ENCODE data around the gene UBE2F. TPM values are rescaled to one million over a fixed set of nuclear protein-coding genes. Genes with fewer than 3 reads are reported as not detected.
A peak's percentile ranks its signal among the peaks of the same experiment; 100 is the strongest.

Gene UBE2F
- total and polyA plus RNA-seq, 2 of the 4 experiments (the other 2 are of a cell fraction): 44.6 to 59.8 TPM

DNA sequence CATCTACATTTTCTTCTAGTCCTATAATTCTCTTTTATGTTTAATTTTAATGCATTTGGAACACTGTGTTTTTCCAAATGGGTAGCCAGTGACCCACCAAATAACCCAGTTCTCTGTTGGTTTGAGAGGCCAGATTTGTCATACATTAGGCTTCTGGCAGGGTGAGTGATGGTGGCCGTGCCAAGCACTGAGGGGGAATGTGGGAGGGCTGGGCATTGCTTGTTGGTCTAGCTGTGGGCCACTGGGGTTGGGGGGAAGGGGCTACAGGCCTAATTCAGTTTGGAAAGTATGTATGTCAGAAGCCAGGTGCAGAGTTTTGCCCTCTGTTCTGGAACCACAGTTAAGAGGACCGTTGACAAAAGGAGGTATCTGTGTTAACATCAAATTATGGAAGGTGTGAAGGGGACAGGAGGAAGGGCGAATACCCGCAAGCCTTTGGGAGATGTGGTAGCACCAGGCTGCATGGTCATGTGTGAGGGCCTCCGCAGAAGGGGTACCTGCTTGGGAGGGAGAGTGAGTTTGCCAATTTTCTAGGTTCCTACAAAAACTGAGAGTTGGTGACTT is 55.9 kb downstream of the UBE2F start:
- ChIA-PET POLR2A (ENCODE audit: unreplicated experiment) (no interaction called here), CTCF (no interaction called here)
- Histone ChIP-seq H3K4me1 (ENCODE audit: control insufficient read depth, insufficient read depth, low read length) (peaks cover 11% of the 10 kb centered on the region), H2BK20ac (ENCODE audit: low read depth, low read length) (no peak overlapping the region), H3K27me3 (ENCODE audit: control insufficient read depth, insufficient read depth, low read length) (no peaks in the 10 kb centered on the region), H2AFZ (replicated peaks; ENCODE audit: low read length, poor library complexity) (no peak overlapping the region), H3K9me1 (ENCODE audit: insufficient read depth, low read length) (peaks cover 33% of the 10 kb centered on the region), H3K9ac (ENCODE audit: low read depth, low read length) (no peak overlapping the region), H3K4me3 (ENCODE audit: insufficient read depth, low read depth, low read length) (no peak overlapping the region), H3K9me3 (ENCODE audit: control insufficient read depth, insufficient read depth, low read length) (no peaks in the 10 kb centered on the region), H4K8ac (ENCODE audit: low read depth in 2 of 2, low read length in 2 of 2) (no peak overlapping the region), H3K4ac (ENCODE audit: low read depth, low read length) (no peak overlapping the region), H2AK5ac (ENCODE audit: low read depth, low read length) (no peak overlapping the region), H3K27ac (ENCODE audit: insufficient read depth, low read length) (no peak overlapping the region), H3K18ac (ENCODE audit: low read depth, low read length) (no peak overlapping the region), H4K91ac (ENCODE audit: insufficient read depth, low read depth, low read length) (no peak overlapping the region), H2BK120ac (ENCODE audit: low read depth, low read length) (no peak overlapping the region), H3K56ac (ENCODE audit: extremely low read depth, insufficient read depth, low read length) (no peak overlapping the region), H4K5ac (ENCODE audit: low read depth, low read length) (no peak overlapping the region), H3K4me2 (ENCODE audit: low read depth, low read length) (no peak overlapping the region), H2AK9ac (replicated peaks; ENCODE audit: low read depth, low read length, poor library complexity) (no peak overlapping the region), H3K14ac (replicated peaks; ENCODE audit: low read depth, low read length) (0 out of 2 replicates have a peak overlapping the region, but pooled peaks have one; percentile 10), H4K20me1 (ENCODE audit: insufficient read depth, low read length) (no peaks in the 10 kb centered on the region; the same call in 1 of the 2 replicates), H2BK5ac (ENCODE audit: low read depth, low read length, poor library complexity, severe bottlenecking) (no peak overlapping the region), H3K79me1 (ENCODE audit: low read depth in 1 of 2, low read length in 2 of 2) (peaks cover 10 to 50% of the 10 kb centered on the region in 2 experiments; a peak in 3 of 4 replicates), H2BK15ac (ENCODE audit: low read depth, low read length) (no peak overlapping the region), H3K36me3 (ENCODE audit: control insufficient read depth, insufficient read depth, low read length) (peaks cover 10% of the 10 kb centered on the region), H3K23ac (ENCODE audit: low read depth, low read length) (no peak overlapping the region)
- intact Hi-C loops (cut with micrococcal nuclease) (no loop called here), dilution Hi-C loops (cut with HindIII; ENCODE audit: low sequenced_read_pairs, unreplicated experiment) (no loop called here), in situ Hi-C loops (cut with MboI; ENCODE audit: low sequenced_read_pairs) (no loop called here)
- 88% methylated on average over 2 of the region's 5 CpGs; no CpG with 5 or more reads in 1 of the 2 experiments for WGBS, 2 experiments (ENCODE audit: extremely low coverage in 2 of 2, insufficient read length in 1 of 2)
- ATAC-seq (ENCODE audit: low read depth) (no peak), DNase-seq (no peak)
- no peak for TF ChIP-seq CHD1 (IDR thresholded peaks at IDR 0.05; ENCODE audit: low read depth, low read length)
- TF ChIP-seq MAZ (IDR thresholded peaks at IDR 0.05; ENCODE audit: borderline replicate concordance, low read depth, low read length): no peak
- TF ChIP-seq ELK1 (IDR thresholded peaks at IDR 0.05; ENCODE audit: borderline replicate concordance, low read depth, low read length): no peak
- no peak for TF ChIP-seq MXI1 (IDR thresholded peaks at IDR 0.05; ENCODE audit: borderline replicate concordance, low read depth, low read length)
- no peak for TF ChIP-seq FOS (IDR thresholded peaks at IDR 0.05; ENCODE audit: low read depth, low read length)
- TF ChIP-seq CEBPB (IDR thresholded peaks at IDR 0.05; ENCODE audit: low read depth, low read length): no peak
- TF ChIP-seq, protein P1, sequence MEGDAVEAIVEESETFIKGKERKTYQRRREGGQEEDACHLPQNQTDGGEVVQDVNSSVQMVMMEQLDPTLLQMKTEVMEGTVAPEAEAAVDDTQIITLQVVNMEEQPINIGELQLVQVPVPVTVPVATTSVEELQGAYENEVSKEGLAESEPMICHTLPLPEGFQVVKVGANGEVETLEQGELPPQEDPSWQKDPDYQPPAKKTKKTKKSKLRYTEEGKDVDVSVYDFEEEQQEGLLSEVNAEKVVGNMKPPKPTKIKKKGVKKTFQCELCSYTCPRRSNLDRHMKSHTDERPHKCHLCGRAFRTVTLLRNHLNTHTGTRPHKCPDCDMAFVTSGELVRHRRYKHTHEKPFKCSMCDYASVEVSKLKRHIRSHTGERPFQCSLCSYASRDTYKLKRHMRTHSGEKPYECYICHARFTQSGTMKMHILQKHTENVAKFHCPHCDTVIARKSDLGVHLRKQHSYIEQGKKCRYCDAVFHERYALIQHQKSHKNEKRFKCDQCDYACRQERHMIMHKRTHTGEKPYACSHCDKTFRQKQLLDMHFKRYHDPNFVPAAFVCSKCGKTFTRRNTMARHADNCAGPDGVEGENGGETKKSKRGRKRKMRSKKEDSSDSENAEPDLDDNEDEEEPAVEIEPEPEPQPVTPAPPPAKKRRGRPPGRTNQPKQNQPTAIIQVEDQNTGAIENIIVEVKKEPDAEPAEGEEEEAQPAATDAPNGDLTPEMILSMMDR (conservative IDR thresholded peaks at IDR 0.05; ENCODE audit: low read depth, low read length): no peak
- no peak for TF ChIP-seq NFE2L2 (IDR thresholded peaks at IDR 0.05; ENCODE audit: low read depth, low read length)
- no peak for TF ChIP-seq BHLHE40 (IDR thresholded peaks at IDR 0.05; ENCODE audit: low read depth, low read length)
- TF ChIP-seq, protein P2, sequence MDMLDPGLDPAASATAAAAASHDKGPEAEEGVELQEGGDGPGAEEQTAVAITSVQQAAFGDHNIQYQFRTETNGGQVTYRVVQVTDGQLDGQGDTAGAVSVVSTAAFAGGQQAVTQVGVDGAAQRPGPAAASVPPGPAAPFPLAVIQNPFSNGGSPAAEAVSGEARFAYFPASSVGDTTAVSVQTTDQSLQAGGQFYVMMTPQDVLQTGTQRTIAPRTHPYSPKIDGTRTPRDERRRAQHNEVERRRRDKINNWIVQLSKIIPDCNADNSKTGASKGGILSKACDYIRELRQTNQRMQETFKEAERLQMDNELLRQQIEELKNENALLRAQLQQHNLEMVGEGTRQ (IDR thresholded peaks at IDR 0.05; ENCODE audit: low read depth, low read length): no peak
- TF ChIP-seq POLR2A (IDR thresholded peaks at IDR 0.05; ENCODE audit: low read depth, low read length): no peak
- no peak for TF ChIP-seq MAFK (IDR thresholded peaks at IDR 0.05; ENCODE audit: low read depth, low read length)
- TF ChIP-seq RAD21 (IDR thresholded peaks at IDR 0.05; ENCODE audit: low read length): no peak
- no peak for TF ChIP-seq RCOR1 (IDR thresholded peaks at IDR 0.05; ENCODE audit: insufficient replicate concordance, low read length)
- no TSS peak for BruUV-seq (replicated peaks)
